Effector memory CD8-positive, alpha-beta T cell (primary cell): ENCODE results near the gene DGKD.

Experiments
- ATAC-seq: fragments of 150-1000 bp; cut with Tn5 transposase; replicated peaks from 2 replicates; pipeline ENCODE4 v1.10.0; 2021; ENCODE audit warnings: mild to moderate bottlenecking, moderate library complexity
- DNase-seq, 3 experiments: peaks; one replicate each; pipeline ENCODE4 v3.0.0; 2021
- H3K27ac Mint-ChIP-seq, 2 donors: one replicate each; pipeline ENCODE4 v1.8.0; 2022; ENCODE audit warnings: mild to moderate bottlenecking in 2 of 2, mixed read lengths in 2 of 2, moderate library complexity in 2 of 2
- H3K27me3 Mint-ChIP-seq, 2 donors: one replicate each; pipeline ENCODE4 v1.8.0; 2022; ENCODE audit warnings: mixed read lengths in 2 of 2
- H3K36me3 Mint-ChIP-seq: one replicate; pipeline ENCODE4 v1.8.0; 2022; ENCODE audit warnings: mild to moderate bottlenecking, moderate library complexity, mixed read lengths; ENCODE audit not compliant: insufficient read depth
- H3K4me1 Mint-ChIP-seq, 2 donors: one replicate each; pipeline ENCODE4 v1.8.0; 2022; ENCODE audit warnings: low read depth in 2 of 2, mixed read lengths in 2 of 2
- H3K4me3 Mint-ChIP-seq, 2 donors: one replicate each; pipeline ENCODE4 v1.8.0; 2022; ENCODE audit warnings: mild to moderate bottlenecking in 2 of 2, mixed read lengths in 2 of 2, moderate library complexity in 2 of 2
- H3K9me3 Mint-ChIP-seq, 2 donors: one replicate each; pipeline ENCODE4 v1.8.0; 2022; ENCODE audit warnings: mixed read lengths in 2 of 2

The DGKD gene

DNA sequence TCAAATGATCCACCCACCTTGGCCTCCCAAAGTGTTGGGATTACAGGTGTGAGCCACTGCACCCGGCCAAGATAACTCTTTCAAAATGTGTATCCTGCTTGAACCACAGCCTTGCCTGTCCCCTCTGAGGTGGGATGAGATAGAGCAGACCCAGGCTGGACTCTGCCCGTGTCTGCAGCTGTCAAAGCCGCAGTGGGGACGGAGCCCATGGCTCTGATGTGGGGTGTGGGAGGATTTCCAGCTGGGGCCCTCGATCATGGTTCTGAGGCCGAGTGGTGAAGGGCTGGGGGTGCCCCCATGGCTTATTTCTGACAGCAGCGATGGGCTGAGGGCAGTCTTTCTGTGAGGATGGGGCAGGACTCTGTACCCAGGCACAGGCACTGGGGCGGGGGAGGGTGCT, 104.5 kb downstream of the DGKD start:
- DNase-seq (no peak), ATAC-seq (no peak)
- Mint-ChIP-seq H3K36me3 (peaks cover 86% of the 10 kb centered on the region), H3K27me3 (no peaks in the 10 kb centered on the region), H3K4me1 (peaks cover 0 to 4% of the 10 kb centered on the region in 2 donors), H3K4me3 (no peak overlapping the region), H3K9me3 (no peaks in the 10 kb centered on the region), H3K27ac (peak overlapping the region in 1 of 2 donors; percentile 59)

DNA sequence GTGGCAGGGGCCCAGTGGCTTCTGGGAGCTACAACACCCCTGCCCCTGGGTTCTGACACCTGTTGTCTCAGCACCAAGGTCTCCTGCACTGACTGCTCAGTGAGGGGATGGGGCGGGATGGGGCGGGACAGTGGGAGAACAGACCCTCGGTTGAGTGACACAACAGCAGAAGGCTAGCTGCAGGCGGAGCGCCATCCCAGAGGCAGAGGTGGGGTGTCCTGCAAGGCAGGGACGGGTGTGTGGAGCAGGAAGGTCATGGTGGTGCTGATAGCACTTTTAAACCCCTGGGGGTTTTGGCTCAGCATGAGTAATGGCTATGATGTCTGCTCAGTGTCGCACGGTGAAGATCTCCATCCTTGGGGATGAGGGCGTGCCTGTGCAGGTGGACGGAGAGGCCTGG, 105.1 kb downstream of the DGKD start:
- Mint-ChIP-seq H3K4me3 (no peak overlapping the region), H3K27me3 (no peaks in the 10 kb centered on the region), H3K36me3 (peaks cover 86% of the 10 kb centered on the region), H3K27ac (no peak overlapping the region), H3K9me3 (no peaks in the 10 kb centered on the region), H3K4me1 (peaks cover 0 to 4% of the 10 kb centered on the region in 2 donors)
- ATAC-seq (no peak), DNase-seq (no peak)

DNA sequence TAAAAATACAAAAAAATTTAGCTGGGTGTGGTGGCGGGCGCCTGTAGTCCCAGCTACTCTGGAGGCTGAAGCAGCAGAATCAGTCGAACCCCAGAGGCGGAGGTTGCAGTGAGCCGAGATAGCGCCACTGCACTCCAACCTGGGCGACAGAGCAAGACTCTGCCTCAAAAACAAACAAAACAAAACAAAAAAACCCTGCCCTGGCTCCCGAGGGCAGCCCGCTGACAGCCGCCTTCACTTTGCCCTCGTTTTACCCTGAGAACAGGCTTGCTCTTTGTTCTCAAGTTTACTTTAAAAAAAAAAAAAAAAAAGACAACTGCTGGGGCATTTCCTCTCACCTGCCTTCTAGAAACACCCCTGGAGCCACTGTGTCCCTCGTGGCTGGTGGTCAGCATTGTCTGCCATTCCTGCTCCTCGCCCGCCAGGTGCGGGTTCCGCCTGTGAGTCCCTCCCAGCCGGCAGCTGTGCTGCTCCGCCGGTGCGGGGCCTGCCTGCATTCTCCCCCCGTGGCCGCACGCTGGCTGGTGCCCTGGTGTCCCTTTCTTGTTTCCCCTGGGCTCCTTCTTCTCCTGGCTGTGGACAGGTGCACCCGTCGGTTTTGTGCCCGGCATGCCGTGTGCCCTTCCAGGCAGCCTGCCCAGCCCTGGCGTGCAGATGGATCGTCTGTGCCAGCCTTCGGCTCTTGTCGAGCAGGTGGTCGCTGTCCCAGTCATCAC, 106.6 kb downstream of the DGKD start:
- peaks cover 0 to 4% of the 10 kb centered on the region in 2 donors for H3K4me1 Mint-ChIP-seq
- no peak for ATAC-seq
- no peak for DNase-seq
- no peak overlapping the region for H3K4me3 Mint-ChIP-seq
- H3K27ac Mint-ChIP-seq = no peak overlapping the region
- no peaks in the 10 kb centered on the region for H3K9me3 Mint-ChIP-seq
- peaks cover 84% of the 10 kb centered on the region for H3K36me3 Mint-ChIP-seq
- no peaks in the 10 kb centered on the region for H3K27me3 Mint-ChIP-seq

DNA sequence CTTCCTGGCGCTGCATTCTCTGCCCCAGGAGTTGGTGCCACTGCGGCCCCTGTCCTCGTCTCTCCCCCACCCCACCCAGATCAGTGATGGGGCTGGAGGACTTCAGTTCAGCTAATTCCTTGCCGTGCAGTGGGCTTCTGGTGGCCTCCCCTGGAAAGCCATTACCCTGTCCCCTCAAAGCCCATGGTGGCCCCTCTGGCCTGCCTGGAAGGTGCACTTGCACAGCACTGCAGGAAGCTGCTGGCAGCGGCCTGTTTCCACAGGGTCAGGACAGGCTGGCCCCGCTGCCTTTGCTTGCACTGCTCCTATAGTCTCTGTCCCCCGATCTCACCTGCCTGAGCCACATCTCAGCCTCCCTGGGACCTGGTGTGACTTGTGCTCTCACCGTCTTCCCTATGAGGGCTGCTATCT, 107.2 kb downstream of the DGKD start:
- Mint-ChIP-seq H3K27ac (no peak overlapping the region), H3K4me1 (peaks cover 2 to 4% of the 10 kb centered on the region in 2 donors), H3K9me3 (no peaks in the 10 kb centered on the region), H3K4me3 (no peak overlapping the region), H3K27me3 (no peaks in the 10 kb centered on the region), H3K36me3 (peaks cover 83% of the 10 kb centered on the region)
- DNase-seq (no peak), ATAC-seq (no peak)

DNA sequence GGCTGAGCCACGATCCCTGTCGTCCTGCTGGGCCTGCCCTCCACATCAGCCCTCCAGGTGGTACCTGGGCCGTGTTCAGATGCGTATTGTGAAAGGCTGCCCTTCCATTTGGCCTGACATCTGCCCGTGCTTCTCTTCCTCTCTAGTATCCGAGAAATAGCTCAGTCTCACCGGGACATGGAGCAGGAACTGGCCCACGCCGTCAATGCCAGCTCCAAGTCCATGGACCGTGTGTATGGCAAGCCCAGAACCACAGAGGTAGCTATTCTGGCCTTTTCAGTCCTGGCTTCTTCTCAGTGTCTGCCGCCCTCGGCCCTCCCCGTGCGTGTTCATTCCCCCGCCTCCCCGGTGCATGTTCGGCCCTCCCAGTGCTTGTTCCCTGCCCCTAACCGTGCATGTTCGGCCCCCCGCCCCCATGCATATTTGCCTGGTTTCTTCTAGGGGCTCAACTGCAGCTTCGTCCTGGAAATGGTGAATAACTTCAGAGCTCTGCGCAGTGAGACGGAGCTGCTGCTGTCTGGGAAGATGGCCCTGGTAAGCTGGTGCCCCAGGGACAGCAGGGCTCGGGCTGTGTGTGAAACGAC, 108.0 kb downstream of the DGKD start:
- peak overlapping the region in 1 of 2 donors; percentile 32 for H3K27ac Mint-ChIP-seq
- no peaks in the 10 kb centered on the region for H3K27me3 Mint-ChIP-seq
- ATAC-seq = no peak
- no peak overlapping the region for H3K4me3 Mint-ChIP-seq
- peaks cover 79% of the 10 kb centered on the region for H3K36me3 Mint-ChIP-seq
- H3K9me3 Mint-ChIP-seq = no peaks in the 10 kb centered on the region
- H3K4me1 Mint-ChIP-seq = peaks cover under 1 to 2% of the 10 kb centered on the region in 2 donors
- DNase-seq = no peak

DNA sequence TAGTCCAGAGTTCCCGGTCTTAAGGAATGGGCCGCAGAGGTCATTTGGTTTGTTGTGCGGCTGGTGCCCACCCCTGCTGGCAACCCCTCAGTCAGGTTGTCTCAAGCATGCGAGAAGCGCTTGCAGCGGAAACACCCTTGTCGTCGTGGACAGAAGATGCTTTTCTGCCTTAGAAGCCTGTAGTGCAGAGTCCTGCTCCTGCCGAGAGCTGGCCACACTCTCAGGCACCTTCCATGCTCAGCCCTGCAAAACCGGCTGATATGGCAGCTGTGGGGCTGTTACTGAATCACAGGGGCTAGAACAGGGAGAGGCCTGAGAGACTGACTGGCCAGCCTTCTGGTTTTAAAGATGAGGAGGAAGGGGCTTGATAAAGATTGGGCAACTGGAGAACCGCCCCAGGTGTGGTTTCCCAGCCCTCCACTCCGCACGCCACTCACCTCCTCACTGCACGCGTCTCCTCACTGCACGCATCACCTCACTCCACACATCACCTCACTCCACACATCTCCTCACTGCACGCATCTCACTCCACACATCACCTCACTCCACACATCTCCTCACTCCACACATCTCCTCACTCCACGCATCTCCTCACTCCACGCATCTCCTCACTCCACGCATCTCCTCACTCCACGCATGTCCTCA, 108.7 kb downstream of the DGKD start:
- no peaks in the 10 kb centered on the region for H3K27me3 Mint-ChIP-seq
- H3K36me3 Mint-ChIP-seq = peaks cover 78% of the 10 kb centered on the region
- DNase-seq (no peak), ATAC-seq (no peak)
- no peak overlapping the region for H3K27ac Mint-ChIP-seq
- peaks cover 0 to 2% of the 10 kb centered on the region in 2 donors for H3K4me1 Mint-ChIP-seq
- no peak overlapping the region for H3K4me3 Mint-ChIP-seq
- H3K9me3 Mint-ChIP-seq = no peaks in the 10 kb centered on the region

DNA sequence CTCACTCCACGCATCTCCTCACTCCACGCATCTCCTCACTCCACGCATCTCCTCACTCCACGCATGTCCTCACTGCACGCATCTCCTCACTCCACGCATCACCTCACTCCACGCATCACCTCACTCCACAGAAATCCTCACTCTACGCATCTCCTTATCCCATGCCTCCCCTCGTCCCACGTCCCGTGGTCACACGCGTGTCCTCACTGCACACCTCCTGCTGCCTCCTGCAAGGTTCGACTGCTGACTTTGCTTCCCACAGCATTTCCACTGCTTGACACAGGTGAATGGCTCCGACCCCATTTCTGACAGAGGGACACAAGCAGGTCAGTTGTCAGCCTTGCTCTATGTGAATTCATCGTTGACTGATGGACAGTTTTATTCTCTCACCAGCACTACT, 109.3 kb downstream of the DGKD start:
- Mint-ChIP-seq H3K9me3 (no peaks in the 10 kb centered on the region), H3K4me1 (peaks cover 0 to 2% of the 10 kb centered on the region in 2 donors), H3K36me3 (peaks cover 77% of the 10 kb centered on the region), H3K4me3 (no peak overlapping the region), H3K27ac (no peak overlapping the region), H3K27me3 (no peaks in the 10 kb centered on the region)
- DNase-seq (no peak), ATAC-seq (no peak)

DNA sequence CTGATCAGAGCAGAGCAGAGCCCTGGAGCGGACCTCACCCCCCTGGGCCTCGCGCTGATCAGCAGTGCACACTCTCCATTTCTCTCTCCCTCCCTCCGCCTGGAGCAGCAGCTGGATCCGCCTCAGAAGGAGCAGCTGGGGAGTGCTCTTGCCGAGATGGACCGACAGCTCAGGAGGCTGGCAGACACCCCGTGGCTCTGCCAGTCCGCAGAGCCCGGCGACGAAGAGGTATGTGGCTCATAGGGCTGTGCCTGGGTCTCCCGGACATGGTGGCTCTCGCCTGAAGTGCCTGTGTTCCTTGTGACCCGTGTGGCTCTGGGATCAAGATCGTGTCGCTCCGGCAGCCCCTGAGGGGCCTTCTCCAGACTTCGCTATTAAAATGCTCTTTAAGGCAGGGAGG, 109.8 kb downstream of the DGKD start:
- DNase-seq (no peak), ATAC-seq (no peak)
- Mint-ChIP-seq H3K27me3 (no peaks in the 10 kb centered on the region), H3K9me3 (no peaks in the 10 kb centered on the region), H3K27ac (no peak overlapping the region), H3K4me3 (no peak overlapping the region), H3K4me1 (peaks cover 0 to 2% of the 10 kb centered on the region in 2 donors), H3K36me3 (peaks cover 77% of the 10 kb centered on the region)

DNA sequence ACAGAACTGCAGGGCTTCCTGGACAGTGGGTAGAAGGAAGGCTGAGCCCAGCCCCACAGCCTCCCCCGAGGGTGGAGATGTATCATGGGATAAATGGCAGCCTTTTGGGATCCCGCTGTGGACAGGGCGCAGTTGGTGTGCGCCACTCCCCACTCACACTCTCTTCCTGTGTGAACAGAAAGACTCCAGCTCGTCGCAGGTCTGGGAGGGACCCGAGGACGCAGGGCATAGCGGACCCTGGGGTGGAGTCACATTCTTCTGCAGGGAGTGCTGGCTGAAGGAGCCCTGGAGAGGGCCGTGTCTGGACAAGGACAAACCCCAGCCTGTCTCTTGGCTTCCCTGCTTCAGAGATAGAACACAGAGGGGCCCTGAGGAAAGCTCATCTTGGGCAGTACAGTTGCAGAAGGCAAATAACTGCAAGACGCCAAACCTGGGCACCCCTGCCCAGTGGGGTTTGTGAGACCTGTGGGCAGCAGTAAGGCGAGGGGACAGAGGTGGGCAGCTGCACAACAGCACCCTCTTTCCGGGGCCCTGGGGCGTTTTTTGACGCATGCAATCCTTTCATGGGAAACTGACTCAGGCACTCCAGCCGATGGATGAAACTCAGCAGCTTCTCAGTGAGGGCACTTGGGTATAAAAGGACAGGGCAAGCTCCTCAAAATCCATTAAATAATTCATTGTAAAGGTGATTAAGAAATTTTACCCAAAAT, 110.4 kb downstream of the DGKD start:
- H3K27ac Mint-ChIP-seq = no peak overlapping the region
- no peaks in the 10 kb centered on the region for H3K9me3 Mint-ChIP-seq
- DNase-seq (no peak), ATAC-seq (no peak)
- no peak overlapping the region for H3K4me3 Mint-ChIP-seq
- H3K36me3 Mint-ChIP-seq = peaks cover 72% of the 10 kb centered on the region
- peaks cover 0 to 2% of the 10 kb centered on the region in 2 donors for H3K4me1 Mint-ChIP-seq
- H3K27me3 Mint-ChIP-seq = no peaks in the 10 kb centered on the region

DNA sequence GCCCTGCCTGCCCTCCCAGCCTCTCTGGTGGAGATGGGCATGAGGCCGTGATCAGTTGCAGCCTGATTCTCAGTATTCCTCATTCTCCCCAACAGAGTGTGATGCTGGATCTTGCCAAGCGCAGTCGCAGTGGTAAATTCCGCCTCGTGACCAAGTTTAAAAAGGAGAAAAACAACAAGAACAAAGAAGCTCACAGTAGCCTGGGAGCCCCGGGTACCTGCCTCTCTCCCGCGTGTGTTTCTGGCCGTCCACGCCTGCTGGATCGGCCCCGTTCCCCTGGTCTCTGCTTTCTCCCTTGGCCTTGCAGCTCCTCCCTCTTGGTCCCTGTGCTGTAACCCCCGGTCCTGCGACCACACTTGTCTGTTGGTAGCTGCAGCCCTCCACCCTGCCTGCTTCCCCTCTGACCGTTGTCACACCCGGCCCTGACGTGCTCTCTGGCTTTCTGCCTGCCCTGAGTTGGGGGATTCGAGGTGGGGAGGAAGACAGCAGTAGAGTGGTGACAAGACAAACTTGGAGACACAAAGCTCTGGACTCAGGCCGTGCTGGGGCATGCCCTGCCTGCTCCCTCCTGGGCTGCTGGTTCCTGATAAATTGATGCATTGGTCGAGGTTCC, 112.8 kb downstream of the DGKD start:
- DNase-seq (no peak), ATAC-seq (no peak)
- H3K36me3 Mint-ChIP-seq = peaks cover 66% of the 10 kb centered on the region
- no peak overlapping the region for H3K4me3 Mint-ChIP-seq
- peaks cover 0 to 2% of the 10 kb centered on the region in 2 donors for H3K4me1 Mint-ChIP-seq
- H3K27ac Mint-ChIP-seq = peak overlapping the region in 1 of 2 donors; percentile 64
- no peaks in the 10 kb centered on the region for H3K27me3 Mint-ChIP-seq
- no peaks in the 10 kb centered on the region for H3K9me3 Mint-ChIP-seq

DNA sequence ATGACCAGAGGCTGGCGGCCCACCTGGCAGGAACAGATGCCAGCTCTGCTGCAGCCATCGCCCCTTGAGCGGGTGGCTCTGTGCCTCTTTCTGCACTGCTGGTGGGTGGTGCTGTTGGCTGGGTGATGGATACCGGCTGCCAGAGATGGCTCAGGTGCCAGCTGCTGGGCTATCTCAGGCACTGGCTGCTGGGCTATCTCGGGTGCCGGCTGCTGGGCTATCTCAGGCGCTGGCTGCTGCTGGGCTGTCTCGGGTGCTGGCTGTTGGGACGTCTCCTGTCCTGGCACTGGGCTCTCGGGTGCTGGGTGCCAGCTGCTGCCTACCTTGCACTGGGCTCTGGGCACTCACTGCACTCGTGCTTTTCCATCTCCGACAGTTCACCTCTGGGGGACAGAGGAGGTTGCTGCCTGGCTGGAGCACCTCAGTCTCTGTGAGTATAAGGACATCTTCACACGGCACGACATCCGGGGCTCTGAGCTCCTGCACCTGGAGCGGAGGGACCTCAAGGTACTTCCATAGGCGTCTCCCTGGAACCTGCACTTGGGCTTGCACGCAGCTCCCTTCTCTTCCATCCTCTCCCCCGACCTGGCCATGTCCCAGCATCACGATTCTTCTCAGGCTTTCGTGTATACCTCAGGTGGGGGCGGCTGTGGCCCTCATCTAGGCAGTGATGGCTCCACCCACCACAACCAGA, 113.9 kb downstream of the DGKD start:
- Mint-ChIP-seq H3K4me1 (peaks cover 0 to 2% of the 10 kb centered on the region in 2 donors), H3K4me3 (no peak overlapping the region), H3K9me3 (no peaks in the 10 kb centered on the region), H3K27me3 (no peaks in the 10 kb centered on the region), H3K27ac (peak overlapping the region; percentile 68 to 86), H3K36me3 (peaks cover 59% of the 10 kb centered on the region)
- no peak for ATAC-seq
- DNase-seq = no peak

DNA sequence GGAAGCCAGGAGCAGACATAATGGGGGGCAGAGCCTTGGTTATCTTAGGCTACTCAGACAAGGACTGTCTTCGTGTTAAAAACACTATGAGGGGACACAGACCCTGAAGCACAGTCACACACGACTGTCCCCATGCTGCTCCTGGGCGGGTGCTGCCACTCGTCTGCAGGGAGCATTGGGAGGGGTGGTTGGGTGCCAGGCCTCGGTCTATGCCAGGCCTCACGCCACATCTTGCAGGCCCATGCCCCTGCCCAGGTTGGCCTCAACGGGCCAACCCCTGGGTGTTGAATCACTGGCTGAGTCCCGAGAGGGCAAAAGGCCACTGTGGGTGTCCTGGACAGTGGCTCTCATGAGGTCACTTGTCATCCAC, 114.4 kb downstream of the DGKD start:
- no peak for ATAC-seq
- peaks cover 0 to 2% of the 10 kb centered on the region in 2 donors for H3K4me1 Mint-ChIP-seq

More for the DNA sequence above, 114.4 kb downstream of the DGKD start:
- H3K9me3 Mint-ChIP-seq = no peaks in the 10 kb centered on the region
- peak overlapping the region; percentile 68 to 86 for H3K27ac Mint-ChIP-seq
- H3K36me3 Mint-ChIP-seq = peaks cover 58% of the 10 kb centered on the region
- H3K27me3 Mint-ChIP-seq = no peaks in the 10 kb centered on the region
- no peak overlapping the region for H3K4me3 Mint-ChIP-seq
- no peak for DNase-seq
